Coronary artery (tissue), 2 donors: ENCODE data around the gene SENP6.

Source experiments
- DNase-seq: peaks from one replicate; pipeline ENCODE4 v3.0.0-alpha.2; 2017; ENCODE audit warnings: low spot score
- H3K27ac ChIP-seq, 2 donors: fragments of 200-600 bp; sonication (generic); one replicate each; pipeline ENCODE4 v1.5.1; 2016 to 2019
- H3K4me3 ChIP-seq: fragments of 200-600 bp; sonication (generic); 2 replicates; pipeline ENCODE4 v1.5.1; 2016; ENCODE audit warnings: mild to moderate bottlenecking, moderate library complexity
- TF ChIP-seq, protein P1 (sequence below): fragments of 200-600 bp; sonication (generic); IDR thresholded peaks from one replicate; pipeline ENCODE4 v1.5.1; 2019; ENCODE audit warnings: antibody characterized with exemption

Gene SENP6

DNA sequence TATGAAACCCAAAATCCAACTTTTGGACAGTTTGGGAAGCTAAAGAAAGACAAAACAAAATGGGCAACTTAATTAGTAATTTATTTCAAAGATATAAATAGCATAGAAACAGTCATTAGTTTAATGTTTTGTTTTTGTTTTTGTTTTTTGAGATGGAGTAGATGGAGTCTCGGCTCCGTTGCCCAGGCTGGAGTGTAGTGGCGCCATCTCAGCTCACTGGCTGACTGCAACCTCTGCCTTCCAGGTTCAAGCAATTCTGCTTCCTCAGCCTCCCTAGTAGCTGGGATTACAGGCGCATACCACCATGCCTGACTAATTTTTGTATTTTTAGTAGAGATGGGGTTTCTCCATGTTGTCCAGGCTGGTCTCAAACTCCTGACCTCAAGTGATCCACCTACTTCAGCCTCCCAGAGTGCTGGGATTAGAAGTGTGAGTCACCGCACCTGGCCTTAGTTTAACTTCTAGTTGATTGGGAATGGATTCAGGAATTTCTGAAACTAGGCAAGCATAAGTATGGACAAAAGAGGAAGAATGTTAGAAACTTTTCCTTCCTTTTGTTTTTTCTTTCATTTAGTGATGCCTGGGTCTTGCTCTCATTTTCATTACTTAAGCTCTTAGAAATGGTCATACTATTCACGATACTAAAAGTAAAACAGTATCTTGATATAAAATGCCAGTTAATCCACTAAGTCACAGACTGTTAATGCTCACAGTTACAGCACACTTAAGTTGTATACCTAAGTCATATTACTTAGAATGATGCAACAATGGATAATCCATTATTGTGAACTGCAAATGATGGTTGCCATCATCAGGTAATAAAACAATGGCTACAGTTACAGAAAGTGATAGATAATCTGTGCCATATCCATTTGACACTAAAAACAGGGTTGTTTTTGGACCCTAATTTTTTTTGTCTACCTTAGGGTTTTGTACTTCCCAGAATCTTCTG lies 8.2 kb downstream of the SENP6 start:
- peak overlapping the region; percentile 7 to 13 for H3K27ac ChIP-seq
- TF ChIP-seq, protein P1, sequence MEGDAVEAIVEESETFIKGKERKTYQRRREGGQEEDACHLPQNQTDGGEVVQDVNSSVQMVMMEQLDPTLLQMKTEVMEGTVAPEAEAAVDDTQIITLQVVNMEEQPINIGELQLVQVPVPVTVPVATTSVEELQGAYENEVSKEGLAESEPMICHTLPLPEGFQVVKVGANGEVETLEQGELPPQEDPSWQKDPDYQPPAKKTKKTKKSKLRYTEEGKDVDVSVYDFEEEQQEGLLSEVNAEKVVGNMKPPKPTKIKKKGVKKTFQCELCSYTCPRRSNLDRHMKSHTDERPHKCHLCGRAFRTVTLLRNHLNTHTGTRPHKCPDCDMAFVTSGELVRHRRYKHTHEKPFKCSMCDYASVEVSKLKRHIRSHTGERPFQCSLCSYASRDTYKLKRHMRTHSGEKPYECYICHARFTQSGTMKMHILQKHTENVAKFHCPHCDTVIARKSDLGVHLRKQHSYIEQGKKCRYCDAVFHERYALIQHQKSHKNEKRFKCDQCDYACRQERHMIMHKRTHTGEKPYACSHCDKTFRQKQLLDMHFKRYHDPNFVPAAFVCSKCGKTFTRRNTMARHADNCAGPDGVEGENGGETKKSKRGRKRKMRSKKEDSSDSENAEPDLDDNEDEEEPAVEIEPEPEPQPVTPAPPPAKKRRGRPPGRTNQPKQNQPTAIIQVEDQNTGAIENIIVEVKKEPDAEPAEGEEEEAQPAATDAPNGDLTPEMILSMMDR = no peak
- no peak overlapping the region for H3K4me3 ChIP-seq
- no peak for DNase-seq

DNA sequence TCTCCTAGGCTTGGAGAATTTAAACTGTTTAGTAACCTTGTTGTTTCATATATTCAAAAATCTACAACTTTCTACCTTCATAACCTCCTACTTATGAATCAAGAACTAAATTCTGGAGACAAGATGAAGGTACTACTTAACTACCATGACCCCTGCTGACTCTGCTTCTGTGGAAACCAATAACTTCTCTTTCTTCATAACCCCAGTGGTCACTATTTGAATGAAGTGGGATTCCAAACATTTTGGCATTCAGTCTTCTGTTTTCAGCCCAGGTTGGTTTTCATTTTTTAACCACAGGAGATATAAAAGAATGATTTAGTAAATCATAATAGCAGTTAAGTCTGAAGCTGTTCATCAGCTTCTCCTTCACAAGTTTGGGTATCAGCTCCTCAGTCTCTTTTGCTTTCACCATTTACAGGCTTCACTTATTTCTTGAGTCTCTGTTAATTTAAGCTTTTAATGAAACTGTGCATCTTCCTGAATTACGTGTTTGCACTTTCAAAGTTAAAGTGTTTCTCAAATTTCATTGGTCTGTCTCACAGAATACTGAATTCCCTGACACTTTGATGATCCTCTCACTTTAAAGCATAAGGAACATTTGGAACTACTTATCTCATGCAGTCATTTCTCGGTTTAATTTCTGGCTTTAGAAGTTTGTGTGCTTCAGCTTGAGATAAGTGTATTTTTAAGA lies 9.5 kb downstream of the SENP6 start:
- TF ChIP-seq, protein P1 = no peak
- no peak for DNase-seq
- Histone ChIP-seq H3K27ac (peak overlapping the region in 1 of 2 donors; percentile 20), H3K4me3 (no peak overlapping the region)

DNA sequence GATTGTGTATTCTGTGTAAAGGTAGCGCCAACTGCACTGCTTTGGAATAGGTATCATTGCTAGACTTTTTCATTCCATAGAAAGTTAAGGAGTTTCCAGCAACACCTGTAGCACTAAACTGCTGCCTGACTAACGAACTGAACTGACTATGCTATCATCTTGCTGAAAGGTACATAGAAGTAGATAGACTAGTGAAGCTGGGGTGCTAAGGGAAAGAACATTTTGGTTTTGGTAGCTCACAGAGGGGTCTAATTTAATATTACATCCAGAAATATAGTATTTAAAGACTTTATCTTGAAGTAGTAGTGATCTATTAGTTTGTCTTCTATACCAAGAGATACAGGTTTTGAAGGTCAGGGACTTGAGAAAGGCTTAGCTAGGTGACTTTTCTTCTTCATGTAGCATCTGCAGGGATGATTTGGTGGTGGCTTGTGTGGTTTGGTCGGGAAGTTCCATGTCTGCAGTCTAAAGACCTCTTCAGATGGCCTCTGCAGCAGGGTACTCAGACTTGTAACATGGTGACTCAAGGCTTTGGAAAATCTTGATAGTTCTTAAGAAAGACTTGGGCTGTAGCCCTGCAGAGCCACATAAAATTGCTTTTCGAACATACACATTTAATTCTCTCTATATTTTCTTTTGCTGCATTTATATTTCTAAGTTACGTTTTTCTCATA lies 10.2 kb downstream of the SENP6 start:
- H3K4me3 ChIP-seq = no peak overlapping the region
- DNase-seq = no peak
- TF ChIP-seq, protein P1 = no peak
- peak overlapping the region; percentile 20 to 54 for H3K27ac ChIP-seq

DNA sequence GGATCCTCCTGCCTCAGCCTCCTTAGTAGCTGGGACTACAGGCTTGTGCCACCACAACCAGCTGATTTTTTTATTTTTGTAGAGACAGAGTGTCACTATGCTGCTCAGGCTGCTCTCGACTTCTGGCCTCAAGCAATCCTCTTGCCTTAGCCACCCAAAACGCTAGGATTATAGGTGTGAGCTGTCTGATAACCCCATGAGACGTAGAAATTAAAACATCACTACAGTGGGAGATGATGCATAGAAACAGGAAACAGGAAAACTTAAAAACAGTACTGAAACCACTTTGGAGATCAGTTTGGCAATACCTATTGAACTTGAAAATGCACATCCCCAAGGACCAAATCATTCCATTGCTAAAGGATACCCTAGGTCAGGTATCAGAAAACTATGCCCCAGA lies 10.8 kb downstream of the SENP6 start:
- Histone ChIP-seq H3K27ac (peak overlapping the region; percentile 54 to 73), H3K4me3 (no peak overlapping the region)
- DNase-seq = no peak
- TF ChIP-seq, protein P1 = no peak

DNA sequence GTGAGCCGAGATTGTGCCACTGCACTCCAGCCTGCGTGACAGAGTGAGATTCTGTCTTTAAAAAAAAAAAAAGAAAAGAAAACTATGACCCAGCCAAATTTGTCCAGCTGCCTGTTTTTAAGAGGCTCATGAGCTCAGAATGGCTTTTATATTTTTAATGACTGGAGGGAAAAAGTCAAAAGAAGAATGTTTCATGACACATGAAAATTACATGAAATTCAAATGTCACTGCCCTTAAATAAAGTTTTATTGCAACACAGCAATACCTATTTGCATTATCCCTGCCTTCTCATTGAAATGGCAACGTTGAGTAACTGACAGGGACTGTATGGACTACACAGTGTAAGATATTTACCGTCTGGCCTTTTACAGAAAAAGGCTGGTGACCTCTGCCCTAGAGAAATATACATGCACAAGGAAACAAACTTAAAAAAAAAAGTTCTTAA lies 11.4 kb downstream of the SENP6 start:
- TF ChIP-seq, protein P1 = no peak
- Histone ChIP-seq H3K4me3 (peak overlapping the region; percentile 27), H3K27ac (peak overlapping the region; percentile 54 to 73)
- DNase-seq = no peak

DNA sequence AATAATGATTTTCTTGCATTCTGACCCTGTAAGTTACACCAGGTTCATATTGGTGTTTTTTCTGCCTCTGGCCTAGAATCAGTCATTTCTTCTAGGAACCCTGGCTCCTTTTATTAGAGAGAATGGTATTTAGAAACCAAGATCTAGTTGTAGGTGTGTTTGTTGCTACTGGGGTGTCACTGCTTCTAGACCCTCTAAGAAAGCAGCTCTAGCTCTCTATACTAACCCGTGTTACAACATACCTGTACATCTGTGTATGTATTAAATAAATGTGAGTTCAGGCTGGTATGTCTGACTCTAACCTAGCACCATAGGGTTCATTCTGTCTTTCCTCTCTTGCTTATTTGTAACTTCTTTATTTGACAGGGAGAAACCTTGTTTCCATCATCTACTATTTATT lies 16.8 kb downstream of the SENP6 start:
- no peak for DNase-seq
- TF ChIP-seq, protein P1 = no peak
- Histone ChIP-seq H3K4me3 (no peak overlapping the region), H3K27ac (no peak overlapping the region)
